Ovary (tissue), 9 donors: ENCODE data around the gene PPP1R36. TPM values are rescaled to one million over a fixed set of nuclear protein-coding genes. Genes with fewer than 3 reads are reported as not detected.

Source experiments
- DNase-seq, 5 donors: peaks; one replicate each; pipeline ENCODE4 v3.0.0-alpha.2; 2019 to 2020
- H3K27ac ChIP-seq, 2 donors: fragments of 200-600 bp; one replicate each; pipeline versions ENCODE4 v1.5.1 to v1.8.0; 2019 to 2022
- H3K27me3 ChIP-seq: fragments of 200-600 bp; one replicate; pipeline ENCODE4 v1.8.0; 2022
- H3K36me3 ChIP-seq: fragments of 200-600 bp; sonication (generic); one replicate; pipeline ENCODE4 v1.5.1; 2019
- H3K4me1 ChIP-seq: one replicate; pipeline ENCODE4 v1.8.1; 2013; ENCODE audit warnings: mild to moderate bottlenecking, moderate library complexity; ENCODE audit not compliant: insufficient read depth
- H3K4me3 ChIP-seq: fragments of 200-600 bp; sonication (generic); one replicate; pipeline ENCODE4 v1.5.1; 2017
- H3K9me3 ChIP-seq, 2 donors: fragments of 200-600 bp in 1 of 2; sonication (generic) in 1 of 2; one replicate each; pipeline versions ENCODE4 v1.5.1 to v1.8.1; 2013 to 2019; ENCODE audit warnings: mild to moderate bottlenecking in 1 of 2, moderate library complexity in 1 of 2
- CTCF ChIP-seq, 3 donors: fragments of 450-650 bp in 2 of 3; fragments of 200-600 bp in 1 of 3; IDR thresholded peaks; one replicate each; pipeline versions ENCODE4 v1.5.1 to v1.8.0; 2016 to 2022; ENCODE audit warnings: antibody characterized with exemption in 3 of 3, mild to moderate bottlenecking in 1 of 3
- EP300 ChIP-seq: sonication (generic); formaldehyde crosslinking; IDR thresholded peaks from one replicate; pipeline ENCODE4 v1.6.1; 2017; ENCODE audit warnings: antibody characterized with exemption
- POLR2A ChIP-seq: fragments of 450-650 bp; IDR thresholded peaks from one replicate; pipeline ENCODE4 v1.6.1; 2017; ENCODE audit warnings: antibody characterized with exemption, mild to moderate bottlenecking, moderate library complexity
- WGBS, 3 donors: extraction: QIAGEN DNeasy Blood & Tissue Kit in 1 of 3; methylation state at CpG; one replicate each; pipeline versions ENCODE4 v1.1.5 to v1.1.7; 2013 to 2017; 5-methylcytosine and 5-hydroxymethylcytosine counted together
- intact Hi-C, 4 donors: fragments of 100-400 bp; cut with DNase I; formaldehyde crosslinking; loops; one replicate each; pipeline versions ENCODE4 v1.11.0 to v1.15.1; 2022 to 2023
- polyA plus RNA-seq, 2 donors: library from polyadenylated mRNA; stranded (reverse); fragments of 200-250 nt in 1 of 2; fragments of 350-450 nt in 1 of 2; fragmentation: Illumina TruSeq in 1 of 2; extraction: RNeasy Lipid Tissue Mini Kit (QIAGEN cat#74804) in 1 of 2; gene quantifications; one replicate each; pipeline ENCODE4 v1.2.3, GENCODE V29; 2013 to 2014
- total RNA-seq, 7 donors: library from RNA; depleted of rRNA in 2 of 7; stranded (reverse); fragments of >200 nt in 2 of 7; fragmentation: NEBNext Ultra II Directional in 3 of 7; extraction: Animal tissue kit (Norgen Biotek cat#: 25700) in 3 of 7; gene quantifications; one replicate each; pipeline versions ENCODE4 v1.1.0 to v1.2.4, GENCODE V29; 2016 to 2023
- donor health status: DM: no; HTN: no; CAD: no; lungs with moderate emphysema.
- donor health status: DM: no; HTN: no; CAD: no.
- donor health status: Bipolar disorder and iron deficiency.
- donor health status: DM: yes; HTN: yes; CAD: no.
- donor health status: DM: no; HTN: no; CAD: no.
- donor health status: DM: yes; HTN: yes; CAD: no.

PPP1R36 gene
- total and polyA plus RNA-seq, 9 donors = 0.24 to 6.7 (median 0.48) TPM; not detected in 2

GRCh38 chr14:64634558-64634957 is 84.8 kb downstream of the PPP1R36 start:
- TF ChIP-seq EP300 = no peak
- no peak for TF ChIP-seq POLR2A
- no peak for TF ChIP-seq CTCF (IDR thresholded peaks at IDR 0.05)
- H3K27me3 ChIP-seq = no peaks in the 10 kb centered on the region
- H3K4me1 ChIP-seq = no peaks in the 10 kb centered on the region
- H3K36me3 ChIP-seq = no peaks in the 10 kb centered on the region
- H3K27ac ChIP-seq = no peak overlapping the region
- WGBS, 3 donors = 77 to 87% (median 80%) methylated on average over 2 of the region's 2 CpGs
- intact Hi-C loops = loop anchor here in 1 of 4 donors (10.0 kb wide), 2 partner anchors 90 to 120 kb away; partner anchors contain the start of genes HSPA2 and PPP1R36
- no peak overlapping the region for H3K4me3 ChIP-seq
- H3K9me3 ChIP-seq = no peaks in the 10 kb centered on the region
- DNase-seq = no peak

DNA sequence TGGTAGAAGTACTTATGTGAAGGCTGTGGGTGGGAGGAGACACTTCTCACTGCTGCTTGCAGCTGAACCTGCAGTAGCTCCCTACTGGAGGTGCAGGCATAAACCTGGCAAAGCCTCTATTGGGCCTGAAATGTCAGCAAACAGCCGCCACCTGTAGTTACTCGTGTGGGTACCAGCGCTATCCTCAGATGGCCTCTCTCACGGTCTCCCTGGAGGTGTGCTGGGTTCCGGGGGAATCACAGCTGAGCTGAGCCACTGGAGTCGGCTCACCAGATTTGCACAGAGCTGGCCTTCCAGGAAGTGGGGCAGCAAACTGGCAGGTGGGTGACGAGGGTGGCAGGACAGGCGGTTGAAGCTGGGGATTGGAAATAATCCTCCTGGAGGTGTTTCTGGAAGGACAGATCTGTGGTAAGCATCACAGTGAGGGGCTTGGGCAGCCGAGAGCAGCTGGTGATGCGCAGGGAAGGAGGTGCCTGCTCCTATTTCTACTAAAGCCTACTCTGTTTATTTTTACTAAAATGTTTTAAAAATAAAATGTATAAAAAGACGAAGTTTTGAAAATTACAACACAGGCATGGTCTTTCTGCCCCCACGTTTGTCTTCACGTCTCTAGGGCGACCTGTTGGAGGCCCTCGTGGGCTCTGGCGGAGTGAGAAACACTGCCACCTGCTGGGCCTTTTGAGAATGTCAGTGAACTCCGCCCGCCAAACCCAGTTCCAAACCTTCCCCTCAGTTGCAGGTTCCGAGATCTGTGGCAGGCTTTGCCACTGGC is 86.6 kb downstream of the PPP1R36 start:
- Histone ChIP-seq H3K4me3 (no peak overlapping the region), H3K4me1 (no peaks in the 10 kb centered on the region), H3K36me3 (no peaks in the 10 kb centered on the region), H3K9me3 (no peaks in the 10 kb centered on the region), H3K27me3 (no peaks in the 10 kb centered on the region), H3K27ac (no peak overlapping the region)
- WGBS, 3 donors = 33 to 41% (median 33%) methylated on average over 19 of the region's 19 CpGs
- no peak for TF ChIP-seq POLR2A
- peak; percentile 70 to 78 (median 73) for TF ChIP-seq CTCF (IDR thresholded peaks at IDR 0.05)
- no peak for TF ChIP-seq EP300
- DNase-seq = peak; percentile 57 to 82 (median 76)
- intact Hi-C loops = loop anchor here in 2 of 4 donors (5.0 to 10.0 kb wide), 3 partner anchors 92 to 122 kb away; partner anchors contain the start of genes HSPA2 (in 2 of the 2) and PPP1R36 (in 1 of the 2)

DNA sequence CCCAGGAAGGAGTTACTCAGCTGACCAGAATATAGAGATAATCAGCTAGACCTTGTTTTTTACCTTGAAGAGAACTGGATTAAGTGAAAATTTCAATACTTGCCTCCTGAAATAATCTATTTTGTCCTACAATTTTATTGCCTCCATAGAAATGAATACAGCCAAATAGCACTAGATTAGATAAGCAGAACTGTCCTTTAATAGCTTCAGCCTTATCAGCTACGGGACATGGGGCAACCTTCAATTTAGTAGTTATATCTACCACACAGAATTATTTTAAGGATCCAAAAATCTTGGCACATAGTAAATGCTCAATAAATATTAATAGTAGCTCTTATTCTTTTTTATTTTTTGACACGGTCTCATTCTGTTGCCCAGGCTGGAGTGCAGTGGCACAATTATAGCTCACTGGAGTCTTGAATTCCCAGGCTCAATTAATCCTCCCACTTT is 87.2 kb downstream of the PPP1R36 start:
- Histone ChIP-seq H3K27ac (no peak overlapping the region), H3K4me1 (no peaks in the 10 kb centered on the region), H3K9me3 (no peaks in the 10 kb centered on the region), H3K27me3 (no peaks in the 10 kb centered on the region), H3K36me3 (no peaks in the 10 kb centered on the region), H3K4me3 (no peak overlapping the region)
- intact Hi-C loops = loop anchor here in 2 of 4 donors (5.0 to 10.0 kb wide), 3 partner anchors 92 to 122 kb away; partner anchors contain the start of genes HSPA2 (in 2 of the 2) and PPP1R36 (in 1 of the 2)
- DNase-seq = no peak
- WGBS, 3 donors = 24 to 39% (median 25%) methylated on average over 2 of the region's 2 CpGs
- TF ChIP-seq POLR2A (no peak), CTCF (IDR thresholded peaks at IDR 0.05) (peak in 1 of 3 donors; percentile 3)

- TF ChIP-seq POLR2A (no peak), EP300 (no peak)
- WGBS, 3 donors = 44 to 57% (median 50%) methylated on average over 9 of the region's 9 CpGs
- no peaks in the 10 kb centered on the region for H3K36me3 ChIP-seq
- no peaks in the 10 kb centered on the region for H3K9me3 ChIP-seq
- no peaks in the 10 kb centered on the region for H3K4me1 ChIP-seq
- intact Hi-C loops = loop anchor here in 3 of 4 donors (2.0 to 10.0 kb wide), 4 partner anchors 93 to 123 kb away; partner anchors contain the start of genes HSPA2 (in 3 of the 3) and PPP1R36 (in 1 of the 3)
- H3K4me3 ChIP-seq = no peak overlapping the region
- H3K27me3 ChIP-seq = no peaks in the 10 kb centered on the region
- DNase-seq = no peak
- no peak overlapping the region for H3K27ac ChIP-seq
Observed at GRCh38 chr14:64637735-64638473, 88.1 kb downstream of the PPP1R36 start.
